Lower leg skin (tissue), 3 donors: ENCODE measurements around the gene CAV2.

Source experiments
- CTCF ChIP-seq, 3 donors: fragments of 450-650 bp; IDR thresholded peaks; one replicate each; pipeline ENCODE4 v1.5.1; 2016; ENCODE audit warnings: antibody characterized with exemption in 3 of 3, mild to moderate bottlenecking in 3 of 3, moderate library complexity in 2 of 3
- POLR2A ChIP-seq, 2 donors: fragments of 450-650 bp; IDR thresholded peaks; one replicate each; pipeline ENCODE4 v1.6.1; 2016 to 2017; ENCODE audit warnings: antibody characterized with exemption in 2 of 2, mild to moderate bottlenecking in 1 of 2, moderate library complexity in 1 of 2

DNA sequence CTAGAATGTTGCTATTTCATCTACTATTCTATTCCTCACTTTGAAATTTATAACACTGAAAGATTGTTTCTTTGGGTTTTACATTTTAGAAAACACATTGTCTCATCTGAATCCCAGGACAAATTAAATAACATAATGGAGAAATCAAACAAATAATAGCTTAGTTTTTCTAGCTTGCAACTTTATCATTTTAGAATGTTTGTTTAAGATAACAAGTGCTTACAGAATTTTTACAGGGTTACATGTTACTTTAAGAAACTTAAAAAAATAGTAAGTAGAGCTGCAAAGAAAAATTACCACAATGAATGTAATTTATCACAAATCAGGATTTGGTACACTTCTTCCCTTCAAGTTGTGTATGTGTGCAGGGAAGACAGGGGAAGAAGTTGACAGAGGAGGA, 11.3 kb downstream of the CAV2 start:
- no peak for TF ChIP-seq CTCF (IDR thresholded peaks at IDR 0.05)
- no peak for TF ChIP-seq POLR2A (IDR thresholded peaks at IDR 0.05)
